Measurements from ENCODE around the gene ARL13B.
"Not testable (repeated sequence)": the region's sequence is repeated elsewhere in the genome, so short reads cannot be mapped to it uniquely, and the experiment has no call there.

ARL13B gene

DNA sequence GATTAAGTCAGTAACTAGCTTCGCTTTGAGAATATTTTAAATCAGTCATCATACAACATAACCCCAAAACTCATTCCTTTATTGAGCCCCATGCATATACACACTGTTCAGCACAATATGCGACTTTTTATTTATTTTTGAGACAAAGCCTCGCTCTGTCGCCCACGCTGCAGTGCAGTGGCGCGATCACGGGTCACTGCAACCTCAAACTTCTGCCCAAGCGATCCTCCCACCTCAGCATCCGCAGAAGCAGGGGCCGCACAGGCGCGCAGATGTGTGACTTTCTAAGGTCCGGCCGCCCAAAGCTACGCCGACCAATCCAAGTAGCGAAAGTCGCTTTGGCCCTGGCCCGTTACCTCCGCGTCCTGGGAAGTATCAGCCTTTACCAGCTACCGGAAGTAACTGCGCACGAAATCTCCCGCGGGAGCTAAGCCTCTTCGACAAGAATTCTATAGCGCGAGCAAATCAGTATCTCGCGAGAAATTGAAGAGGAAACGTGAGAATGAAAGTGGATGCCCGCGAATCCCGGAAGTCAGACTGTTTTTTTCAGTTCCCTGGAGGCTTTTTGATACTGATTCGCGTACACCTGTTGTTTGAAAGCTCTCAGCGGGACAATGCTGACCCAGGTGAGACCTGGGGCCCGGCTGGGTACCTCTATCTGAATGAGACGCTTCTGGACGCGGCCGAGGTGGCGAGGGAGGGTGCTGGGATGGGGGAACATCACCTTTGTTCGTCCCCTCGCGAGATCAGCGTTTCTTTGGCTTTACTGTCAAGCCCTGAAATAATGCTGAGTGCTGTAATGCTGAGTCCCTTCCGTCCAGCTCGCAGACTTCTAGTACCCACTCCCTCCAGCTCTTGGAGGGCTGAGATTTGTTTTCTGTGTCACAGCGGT lies 82.8 kb downstream of the ARL13B start, which contains the start of the genes DHFR2 and NSUN3:
DHFR2 (minus strand) TSS at position 404 of the 892 bp plus-strand sequence. CDS start 1,405 bp downstream, outside the sequence.
NSUN3 (plus strand) TSS at position 549 of the 892 bp plus-strand sequence; CDS start at position 615, 66 bp downstream.
- peak; percentile 55 to 69 for DNase-seq (ENCODE audit: low read depth in 1 of 2, low spot score in 1 of 2)

GRCh38 chr3:94063496-94064119 lies 83.7 kb downstream of the ARL13B start:
- DNase-seq (ENCODE audit: low read depth in 1 of 2, low spot score in 1 of 2), result no peak

DNA sequence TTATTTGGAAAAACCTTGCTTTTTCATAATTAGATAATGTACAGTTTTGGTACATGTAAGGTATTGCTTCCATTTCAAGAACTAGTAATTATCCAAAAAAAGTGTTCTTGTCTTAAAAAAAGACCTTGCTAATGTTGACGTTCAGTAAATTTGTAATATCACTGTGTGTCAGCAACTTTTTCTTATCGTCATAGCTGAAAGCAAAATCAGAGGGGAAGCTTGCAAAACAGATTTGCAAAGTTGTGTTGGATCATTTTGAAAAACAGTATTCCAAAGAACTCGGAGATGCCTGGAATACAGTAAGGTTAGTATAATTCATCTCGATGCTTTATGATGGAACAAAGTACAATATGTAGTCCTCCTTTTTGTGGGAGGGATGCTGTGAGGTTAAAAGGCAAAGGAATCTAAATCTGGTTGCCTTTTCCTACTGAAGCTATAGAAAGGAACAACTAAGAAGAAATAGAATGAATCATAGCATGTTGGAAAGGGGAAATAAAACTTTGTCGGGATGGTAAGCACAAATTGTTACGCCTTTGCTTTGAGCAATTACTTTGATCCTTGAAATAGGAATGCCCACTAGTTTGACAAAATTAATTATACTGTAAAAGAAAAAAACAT lies 84.4 kb downstream of the ARL13B start:
- no peak for DNase-seq (ENCODE audit: low read depth in 1 of 2, low spot score in 1 of 2)

- no peak for DNase-seq (ENCODE audit: low read depth in 1 of 2, low spot score in 1 of 2)
Observed at GRCh38 chr3:94065122-94065521, 85.2 kb downstream of the ARL13B start.

GRCh38 chr3:94065819-94066480 lies 86.0 kb downstream of the ARL13B start:
- no peak for DNase-seq (ENCODE audit: low read depth in 1 of 2, low spot score in 1 of 2)

GRCh38 chr3:94066506-94067500 lies 86.8 kb downstream of the ARL13B start:
- DNase-seq (ENCODE audit: low read depth in 1 of 2, low spot score in 1 of 2), result no peak

GRCh38 chr3:94069194-94069813 lies 89.3 kb downstream of the ARL13B start:
- DNase-seq (ENCODE audit: low read depth in 1 of 2, low spot score in 1 of 2), result no peak

- no peak for DNase-seq (ENCODE audit: low read depth in 1 of 2, low spot score in 1 of 2)
Observed at GRCh38 chr3:94070341-94070911, 90.5 kb downstream of the ARL13B start.

- DNase-seq (ENCODE audit: low read depth in 1 of 2, low spot score in 1 of 2), result no peak
Observed at GRCh38 chr3:94071713-94072284, 91.8 kb downstream of the ARL13B start.

- DNase-seq (ENCODE audit: low read depth in 1 of 2, low spot score in 1 of 2), result no peak
Observed at GRCh38 chr3:94076055-94076454, 96.1 kb downstream of the ARL13B start.

DNA sequence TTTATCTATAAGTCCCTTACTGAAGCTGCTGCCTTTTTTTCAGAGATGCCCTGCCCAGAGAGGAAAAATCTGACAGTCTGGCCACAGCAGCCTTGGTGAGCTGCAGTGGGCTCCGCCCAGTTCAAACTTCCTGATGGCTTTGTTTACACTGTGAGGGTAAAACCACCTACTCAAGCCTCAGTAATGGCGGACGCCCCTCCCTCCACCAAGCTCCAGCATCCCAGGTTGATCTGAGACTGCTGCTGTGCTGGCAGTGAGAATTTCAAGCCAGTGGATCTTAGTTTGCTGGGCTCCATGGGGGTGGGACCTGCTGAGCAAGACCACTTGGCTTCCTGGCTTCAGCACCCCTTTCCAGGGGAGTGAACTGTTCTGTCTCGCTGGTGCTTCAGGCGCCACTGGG lies 100.6 kb downstream of the ARL13B start:
- not testable (repeated sequence) for DNase-seq (ENCODE audit: low read depth in 1 of 2, low spot score in 1 of 2)

DNA sequence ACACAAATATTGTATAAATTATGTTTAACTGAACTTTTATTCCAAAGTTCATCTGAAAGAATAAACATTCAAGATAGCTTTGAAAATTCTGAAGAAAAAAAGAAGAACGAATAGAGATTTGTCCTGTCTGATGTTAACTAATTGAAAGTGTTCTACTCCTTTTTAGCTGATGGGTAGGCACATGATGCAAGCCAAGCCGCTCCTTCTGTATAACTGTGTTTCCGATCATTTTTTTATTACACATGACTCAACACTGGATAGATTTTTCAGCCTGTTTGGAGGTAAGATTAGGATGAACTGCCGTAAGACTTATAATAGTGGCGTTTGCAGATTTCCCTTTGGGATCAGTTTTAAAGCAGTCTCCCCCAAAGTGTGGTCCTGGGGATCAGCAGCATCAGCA lies 101.9 kb downstream of the ARL13B start:
- DNase-seq (ENCODE audit: low read depth in 1 of 2, low spot score in 1 of 2), result no peak

GRCh38 chr3:94082391-94082937 lies 102.5 kb downstream of the ARL13B start:
- DNase-seq (ENCODE audit: low read depth in 1 of 2, low spot score in 1 of 2), result no peak

GRCh38 chr3:94083261-94083660 lies 103.3 kb downstream of the ARL13B start:
- no peak for DNase-seq (ENCODE audit: low read depth in 1 of 2, low spot score in 1 of 2)

- no peak for DNase-seq (ENCODE audit: low read depth in 1 of 2, low spot score in 1 of 2)
Observed at GRCh38 chr3:94089126-94089525, 109.2 kb downstream of the ARL13B start.

- no peak for DNase-seq (ENCODE audit: low read depth in 1 of 2, low spot score in 1 of 2)
Observed at GRCh38 chr3:94092086-94092485, 112.1 kb downstream of the ARL13B start.

DNA sequence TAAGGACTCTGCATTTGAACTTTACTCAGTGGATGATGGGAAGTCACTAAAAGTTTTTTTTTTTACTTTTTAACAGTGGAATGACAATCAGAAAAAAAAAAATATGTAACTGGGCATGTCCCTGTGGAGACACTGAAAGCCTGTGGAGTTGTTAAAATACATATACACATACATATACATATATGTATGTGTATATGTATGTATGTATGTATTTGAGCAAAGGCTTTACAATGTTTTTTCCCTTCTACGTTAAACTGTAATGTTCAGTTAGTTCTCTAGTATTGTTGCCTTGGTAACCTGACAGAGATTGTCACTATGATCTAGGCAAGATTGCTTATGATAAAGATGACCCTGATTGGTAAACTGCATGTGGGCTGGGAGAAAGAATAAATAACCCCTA lies 113.2 kb downstream of the ARL13B start:
- DNase-seq (ENCODE audit: low read depth in 1 of 2, low spot score in 1 of 2), result no peak

GRCh38 chr3:94095111-94095510 lies 115.2 kb downstream of the ARL13B start:
- DNase-seq (ENCODE audit: low read depth in 1 of 2, low spot score in 1 of 2), result no peak

DNA sequence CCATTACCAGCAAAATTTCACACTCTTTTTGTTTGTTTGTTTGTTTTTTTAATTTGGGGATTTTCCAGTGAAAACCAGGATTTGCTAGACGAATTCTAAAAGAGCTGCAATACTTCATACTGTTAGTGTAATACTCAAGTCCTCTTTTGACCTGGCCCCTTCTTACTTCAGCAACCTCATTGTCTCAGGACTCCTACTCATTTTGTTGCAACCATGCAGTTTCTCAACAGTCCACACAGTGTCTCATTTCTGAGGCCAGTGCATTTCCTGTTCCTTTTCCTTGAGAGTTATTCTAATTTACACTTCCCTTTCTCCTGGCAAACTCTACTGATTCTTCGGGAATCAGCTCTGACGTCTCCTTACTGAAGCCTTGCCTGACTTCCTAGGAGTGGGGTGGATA lies 118.5 kb downstream of the ARL13B start:
- no peak for DNase-seq (ENCODE audit: low read depth in 1 of 2, low spot score in 1 of 2)

Data from activated T-helper 1 cell treated with anti-CD3 and anti-CD28 coated beads, Interleukin-2, amount 50 U/mL, for 16 hours (primary cell).